ENCODE data around the gene XRN1.

XRN1 gene

DNA sequence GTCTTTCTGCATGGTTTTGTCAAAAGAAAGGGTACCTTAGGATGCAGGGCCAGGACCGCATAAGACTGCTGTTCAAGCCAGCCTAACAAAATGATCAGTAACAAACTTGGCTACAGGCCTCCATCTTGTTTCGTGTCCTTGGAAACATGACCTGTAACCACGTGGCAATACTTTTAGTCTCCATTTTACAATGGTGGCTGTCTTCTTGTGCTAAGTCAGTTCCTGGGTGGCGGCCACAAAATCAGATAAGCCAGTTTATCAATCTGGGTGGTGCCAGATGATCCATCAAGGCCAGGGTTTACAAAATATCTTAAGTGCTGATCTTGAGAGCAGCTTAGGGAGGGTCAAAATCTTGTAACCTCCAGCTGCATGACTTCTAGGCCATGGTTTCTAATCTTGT, 165.3 kb downstream of the XRN1 start:
- TF ChIP-seq EZH2phosphoT487 (IDR thresholded peaks at IDR 0.05; ENCODE audit: borderline replicate concordance, low read length) (no peak), CTCF (IDR thresholded peaks at IDR 0.05; ENCODE audit: low read depth, low read length, poor library complexity, severe bottlenecking) (no peak)

DNA sequence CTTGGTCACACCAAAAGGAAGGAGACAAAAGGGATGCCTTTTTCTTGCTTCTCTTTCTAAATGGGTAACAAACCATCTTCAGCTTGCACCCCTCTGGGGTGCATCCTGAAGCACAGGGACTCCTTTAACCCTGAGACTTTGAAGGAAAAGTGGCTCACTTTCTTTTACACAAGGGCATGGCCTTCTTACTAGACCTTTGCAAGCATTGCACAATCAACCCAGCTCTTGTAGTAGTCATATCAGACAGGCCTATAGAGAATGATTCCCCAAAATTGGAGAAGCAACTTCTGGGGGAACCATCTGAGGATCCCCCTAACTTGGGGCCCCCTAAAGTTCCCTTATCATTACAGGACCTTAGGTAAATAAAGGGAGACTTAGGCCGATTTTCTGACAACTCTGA, 166.4 kb downstream of the XRN1 start:
- no peaks in the 10 kb centered on the region for H3K9me2 ChIP-seq (replicated peaks; ENCODE audit: control insufficient read depth, low read length)
- no peaks in the 10 kb centered on the region for H3K36me3 ChIP-seq (ENCODE audit: control insufficient read depth, low read length)
- no peaks in the 10 kb centered on the region for H4K20me1 ChIP-seq (ENCODE audit: control insufficient read depth, insufficient read depth, low read depth, low read length)
- H3K27ac ChIP-seq (ENCODE audit: low read depth, low read length) = no peak overlapping the region
- no peak overlapping the region for H3K4me3 ChIP-seq (ENCODE audit: low read length)
- H3K4me1 ChIP-seq (ENCODE audit: control insufficient read depth, low read length) = peaks cover 13% of the 10 kb centered on the region
- H3K27me3 ChIP-seq (ENCODE audit: control insufficient read depth, low read length) = no peaks in the 10 kb centered on the region
- H3K79me2 ChIP-seq (ENCODE audit: control insufficient read depth, low read length) = no peaks in the 10 kb centered on the region
- H3K4me2 ChIP-seq (ENCODE audit: low read length) = no peak overlapping the region
- peaks cover 4% of the 10 kb centered on the region; the same call in 1 of the 2 replicates for H3K9me3 ChIP-seq (ENCODE audit: control insufficient read depth, insufficient read depth, low read length)
- H3F3A ChIP-seq (ENCODE audit: control insufficient read depth, insufficient read depth) = no peaks in the 10 kb centered on the region
- no peak for TF ChIP-seq CTCF (IDR thresholded peaks at IDR 0.05; ENCODE audit: low read depth, low read length, poor library complexity, severe bottlenecking)

More for the DNA sequence above, 165.3 kb downstream of the XRN1 start:
- Histone ChIP-seq H3K79me2 (ENCODE audit: control insufficient read depth, low read length) (no peaks in the 10 kb centered on the region), H3F3A (ENCODE audit: control insufficient read depth, insufficient read depth) (no peaks in the 10 kb centered on the region), H3K4me1 (ENCODE audit: control insufficient read depth, low read length) (peaks cover 7% of the 10 kb centered on the region), H3K4me2 (ENCODE audit: low read length) (no peak overlapping the region), H3K9me3 (ENCODE audit: control insufficient read depth, insufficient read depth, low read length) (peaks cover 12% of the 10 kb centered on the region; the same call in 1 of the 2 replicates), H3K27me3 (ENCODE audit: control insufficient read depth, low read length) (no peaks in the 10 kb centered on the region), H3K36me3 (ENCODE audit: control insufficient read depth, low read length) (no peaks in the 10 kb centered on the region), H3K4me3 (ENCODE audit: low read length) (no peak overlapping the region), H3K27ac (ENCODE audit: low read depth, low read length) (no peak overlapping the region), H4K20me1 (ENCODE audit: control insufficient read depth, insufficient read depth, low read depth, low read length) (no peaks in the 10 kb centered on the region), H3K9me2 (replicated peaks; ENCODE audit: control insufficient read depth, low read length) (no peaks in the 10 kb centered on the region)

DNA sequence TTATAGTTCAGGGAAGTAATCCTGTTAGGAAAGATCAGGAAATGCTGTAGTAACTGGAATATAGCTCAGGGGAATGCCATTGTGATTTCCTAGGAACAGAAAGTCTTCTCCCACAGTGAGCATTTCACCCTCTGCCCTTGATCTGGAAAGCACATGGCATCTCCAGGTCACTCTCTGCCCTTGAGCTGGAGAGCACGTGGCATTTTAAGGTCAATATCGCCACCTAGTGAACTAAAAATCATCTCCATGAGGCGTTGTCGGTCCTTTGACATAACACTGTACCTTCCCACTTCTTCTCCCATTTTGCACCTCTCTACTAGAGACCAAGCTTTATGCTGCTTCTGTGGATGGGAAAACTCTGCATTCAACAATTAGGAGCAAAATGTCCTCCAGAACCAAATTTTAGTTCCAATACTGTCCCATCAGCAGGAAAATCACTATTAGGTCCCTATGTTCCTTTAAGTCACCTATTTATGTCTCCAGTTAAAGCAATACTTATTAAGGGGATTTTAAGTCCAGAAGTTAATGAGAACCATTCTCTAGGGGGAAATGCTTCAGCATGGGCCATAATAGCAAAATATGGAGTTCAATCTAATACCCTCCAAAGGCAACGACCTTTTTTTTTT, 167.8 kb downstream of the XRN1 start:
- no peaks in the 10 kb centered on the region for H4K20me1 ChIP-seq (ENCODE audit: control insufficient read depth, insufficient read depth, low read depth, low read length)
- H3K9me2 ChIP-seq (replicated peaks; ENCODE audit: control insufficient read depth, low read length) = no peaks in the 10 kb centered on the region
- no peaks in the 10 kb centered on the region for H3K27me3 ChIP-seq (ENCODE audit: control insufficient read depth, low read length)
- H3K27ac ChIP-seq (ENCODE audit: low read depth, low read length) = no peak overlapping the region
- H3K4me2 ChIP-seq (ENCODE audit: low read length) = no peak overlapping the region
- H3K4me1 ChIP-seq (ENCODE audit: control insufficient read depth, low read length) = peaks cover 13% of the 10 kb centered on the region
- no peak overlapping the region for H3K4me3 ChIP-seq (ENCODE audit: low read length)
- H3K79me2 ChIP-seq (ENCODE audit: control insufficient read depth, low read length) = no peaks in the 10 kb centered on the region
- H3K36me3 ChIP-seq (ENCODE audit: control insufficient read depth, low read length) = no peaks in the 10 kb centered on the region
- peaks cover 3% of the 10 kb centered on the region; the same call in 1 of the 2 replicates for H3K9me3 ChIP-seq (ENCODE audit: control insufficient read depth, insufficient read depth, low read length)
- TF ChIP-seq EZH2phosphoT487 (IDR thresholded peaks at IDR 0.05; ENCODE audit: borderline replicate concordance, low read length) (no peak), CTCF (IDR thresholded peaks at IDR 0.05; ENCODE audit: low read depth, low read length, poor library complexity, severe bottlenecking) (peak; percentile 71)
- no peaks in the 10 kb centered on the region for H3F3A ChIP-seq (ENCODE audit: control insufficient read depth, insufficient read depth)

All from DOHH2 (cell line).